Naive thymus-derived CD4-positive, alpha-beta T cell (primary cell): ENCODE data around the gene CDC42BPB. TPM values are rescaled to one million over a fixed set of nuclear protein-coding genes. Genes with fewer than 3 reads are reported as not detected.

Experiments
- ATAC-seq: fragments of 150-1000 bp; cut with Tn5 transposase; 2 replicates; pipeline ENCODE4 v1.10.0; 2021; ENCODE audit warnings: mild to moderate bottlenecking, moderate library complexity
- CTCF ChIA-PET: fragments of 350-600 bp; sonication (Branson Sonifier 250); formaldehyde crosslinking; loops from one replicate; lab custom pipeline; 2021; ENCODE audit warnings: antibody characterized with exemption; lab: Charles Lee
- POLR2A ChIA-PET: fragments of 350-600 bp; sonication (Branson Sonifier 250); formaldehyde crosslinking; loops from one replicate; lab custom pipeline; 2021; ENCODE audit warnings: antibody characterized with exemption, inconsistent platforms; lab: Charles Lee
- DNase-seq, 9 donors: peaks; one replicate each; pipeline versions ENCODE4 v3.0.0 to v3.0.0-alpha.2; 2020 to 2022; ENCODE audit warnings: mixed read lengths in 1 of 9
- H3K27ac ChIP-seq: one replicate; pipeline ENCODE4 v1.7.0; 2013; ENCODE audit warnings: mild to moderate bottlenecking, low read depth, low read length, moderate library complexity
- H3K27me3 ChIP-seq, 2 donors: one replicate each; pipeline ENCODE4 v1.7.0; 2013; ENCODE audit warnings: low read length in 2 of 2, mild to moderate bottlenecking in 2 of 2, moderate library complexity in 2 of 2; ENCODE audit not compliant: control insufficient read depth in 2 of 2, insufficient read depth in 2 of 2
- H3K36me3 ChIP-seq, 3 experiments: 1 replicate in 2 of 3; 2 replicates in 1 of 3; pipeline ENCODE4 v1.7.0; 2013; ENCODE audit warnings: low read length in 3 of 3, mild to moderate bottlenecking in 3 of 3, moderate library complexity in 1 of 3; ENCODE audit not compliant: insufficient read depth in 3 of 3, control insufficient read depth in 2 of 3
- H3K4me1 ChIP-seq, 2 donors: one replicate each; pipeline ENCODE4 v1.7.0; 2013; ENCODE audit warnings: low read length in 2 of 2, mild to moderate bottlenecking in 2 of 2, moderate library complexity in 1 of 2; ENCODE audit not compliant: control insufficient read depth in 2 of 2, insufficient read depth in 2 of 2
- H3K4me3 ChIP-seq: 2 replicates; pipeline ENCODE4 v1.7.0; 2013; ENCODE audit warnings: mild to moderate bottlenecking, low read length
- H3K9me3 ChIP-seq, 3 experiments: 1 replicate in 2 of 3; 2 replicates in 1 of 3; pipeline ENCODE4 v1.7.0; 2013; ENCODE audit warnings: low read length in 3 of 3; ENCODE audit not compliant: control insufficient read depth in 2 of 3
- H3K27ac Mint-ChIP-seq, 9 donors: one replicate each; pipeline ENCODE4 v1.8.0; 2020 to 2022; ENCODE audit warnings: mixed read lengths in 9 of 9, mild to moderate bottlenecking in 8 of 9, moderate library complexity in 5 of 9, inconsistent platforms in 2 of 9
- H3K27me3 Mint-ChIP-seq, 5 donors: one replicate each; pipeline ENCODE4 v1.8.0; 2021 to 2022; ENCODE audit warnings: mixed read lengths in 5 of 5, mild to moderate bottlenecking in 1 of 5
- H3K36me3 Mint-ChIP-seq, 5 donors: one replicate each; pipeline ENCODE4 v1.8.0; 2020 to 2022; ENCODE audit warnings: mixed read lengths in 5 of 5, mild to moderate bottlenecking in 3 of 5, inconsistent platforms in 1 of 5
- H3K4me1 Mint-ChIP-seq, 7 donors: one replicate each; pipeline ENCODE4 v1.8.0; 2020 to 2022; ENCODE audit warnings: mixed read lengths in 7 of 7, mild to moderate bottlenecking in 3 of 7, inconsistent platforms in 1 of 7
- H3K4me3 Mint-ChIP-seq, 10 donors: one replicate each; pipeline ENCODE4 v1.8.0; 2020 to 2022; ENCODE audit warnings: mild to moderate bottlenecking in 10 of 10, mixed read lengths in 10 of 10, moderate library complexity in 6 of 10, inconsistent platforms in 2 of 10
- H3K9me3 Mint-ChIP-seq, 11 donors: one replicate each; pipeline ENCODE4 v1.8.0; 2020 to 2022; ENCODE audit warnings: mixed read lengths in 11 of 11, mild to moderate bottlenecking in 4 of 11, inconsistent platforms in 1 of 11, moderate library complexity in 1 of 11
- intact Hi-C, 2 donors: fragments of 100-400 bp; cut with micrococcal nuclease; formaldehyde crosslinking; loops; one replicate each; pipeline ENCODE4 v1.15.1; 2023
- polyA plus RNA-seq, 2 donors: library from polyadenylated mRNA; unstranded; fragments of 300-500 nt; fragmentation: Illumina TruSeq; gene quantifications; one replicate each; pipeline ENCODE4 v1.2.3, GENCODE V29; 2021
- total RNA-seq, 6 experiments: library from RNA in 5 of 6; stranded (reverse) in 5 of 6; gene quantifications; 1 replicate in 5 of 6; 2 replicates in 1 of 6; pipeline ENCODE4 v1.2.3 and lab custom pipeline; 2021 to 2026

The CDC42BPB gene
- total and polyA plus RNA-seq, 7 experiments from 2014 or later = 0.34 to 16.0 (median 4.8) TPM

GRCh38 chr14:103043257-103044015, 13.9 kb downstream of the CDC42BPB start:
- Histone ChIP-seq H3K36me3 (no peaks in the 10 kb centered on the region), H3K4me3 (no peak overlapping the region), H3K27me3 (no peaks in the 10 kb centered on the region), H3K4me1 (no peaks in the 10 kb centered on the region), H3K9me3 (no peaks in the 10 kb centered on the region), H3K27ac (no peak overlapping the region)
- ATAC-seq (no peak), DNase-seq (no peak)
- Mint-ChIP-seq H3K36me3 (peaks cover 0 to 28% (median 14%) of the 10 kb centered on the region in 5 donors), H3K4me1 (peaks cover 0 to 13% (median 8%) of the 10 kb centered on the region in 7 donors), H3K9me3 (peaks cover 0 to 12% (median 5%) of the 10 kb centered on the region in 11 donors), H3K27me3 (peaks cover 7 to 18% (median 14%) of the 10 kb centered on the region in 5 donors), H3K4me3 (no peak overlapping the region), H3K27ac (no peak overlapping the region)
- ChIA-PET CTCF (no interaction called here), POLR2A (interaction anchor here (0.6 kb wide), 1 partner anchor 348 kb away, joined by 4 read pairs; no protein-coding TSS in a partner anchor)
- intact Hi-C loops = no loop called here

DNA sequence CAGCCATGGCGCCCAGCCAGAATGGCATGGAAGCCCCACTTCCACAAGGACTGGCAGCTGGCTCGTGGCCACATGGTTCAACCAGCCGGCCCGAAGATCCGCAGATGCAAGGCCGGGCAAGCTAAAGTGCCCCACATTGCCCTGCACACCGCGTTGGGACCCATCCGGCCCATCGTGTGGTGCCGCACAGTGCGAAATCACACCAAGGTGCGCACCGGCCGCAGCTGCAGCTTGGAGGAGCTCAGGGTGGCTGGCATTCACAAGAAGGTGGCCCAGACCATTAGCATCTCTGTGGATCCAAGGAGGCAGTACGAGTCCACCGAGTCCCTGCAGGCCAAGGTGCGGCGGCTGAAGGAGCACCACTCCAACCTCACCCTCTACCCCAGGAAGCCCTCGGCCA, 15.9 kb downstream of the CDC42BPB start:
- Mint-ChIP-seq H3K4me3 (no peak overlapping the region), H3K27me3 (peaks cover 7 to 18% (median 14%) of the 10 kb centered on the region in 5 donors), H3K4me1 (peaks cover 0 to 13% (median 8%) of the 10 kb centered on the region in 7 donors), H3K36me3 (peaks cover 0 to 28% (median 14%) of the 10 kb centered on the region in 5 donors), H3K27ac (no peak overlapping the region), H3K9me3 (peaks cover 0 to 12% (median 5%) of the 10 kb centered on the region in 11 donors)
- intact Hi-C loops = no loop called here
- ChIA-PET POLR2A (no interaction called here), CTCF (no interaction called here)
- Histone ChIP-seq H3K27ac (no peak overlapping the region), H3K4me3 (no peak overlapping the region), H3K4me1 (no peaks in the 10 kb centered on the region), H3K36me3 (no peaks in the 10 kb centered on the region), H3K9me3 (no peaks in the 10 kb centered on the region), H3K27me3 (no peaks in the 10 kb centered on the region)
- no peak for DNase-seq
- no peak for ATAC-seq

DNA sequence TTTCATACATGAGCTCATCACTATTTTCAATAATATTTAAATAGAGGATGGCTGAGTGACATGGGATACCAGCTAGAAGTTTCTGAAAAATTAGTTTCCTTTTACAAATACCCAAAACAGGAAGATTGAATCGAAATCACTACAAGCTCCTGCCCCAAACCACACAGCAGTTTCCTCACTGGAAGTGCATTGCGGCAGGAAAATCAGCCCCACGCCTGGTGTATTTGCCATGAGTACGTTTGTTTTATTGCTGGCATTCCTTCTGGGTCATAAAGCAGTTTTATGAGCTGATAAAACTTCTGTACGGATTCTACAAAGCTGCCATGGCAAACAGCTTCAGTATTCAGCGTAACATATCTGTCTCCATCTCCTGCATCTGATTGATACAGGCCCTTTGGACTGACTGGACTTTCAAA, 23.7 kb downstream of the CDC42BPB start:
- Mint-ChIP-seq H3K4me1 (no peaks in the 10 kb centered on the region), H3K27ac (no peak overlapping the region), H3K36me3 (no peaks in the 10 kb centered on the region), H3K27me3 (no peaks in the 10 kb centered on the region), H3K4me3 (no peak overlapping the region), H3K9me3 (no peaks in the 10 kb centered on the region)
- Histone ChIP-seq H3K4me3 (no peak overlapping the region), H3K36me3 (no peaks in the 10 kb centered on the region), H3K27me3 (no peaks in the 10 kb centered on the region), H3K27ac (no peak overlapping the region), H3K9me3 (no peaks in the 10 kb centered on the region), H3K4me1 (no peaks in the 10 kb centered on the region)
- CTCF ChIA-PET = no interaction called here
- no peak for ATAC-seq
- intact Hi-C loops = no loop called here
- POLR2A ChIA-PET = no interaction called here
- no peak for DNase-seq

DNA sequence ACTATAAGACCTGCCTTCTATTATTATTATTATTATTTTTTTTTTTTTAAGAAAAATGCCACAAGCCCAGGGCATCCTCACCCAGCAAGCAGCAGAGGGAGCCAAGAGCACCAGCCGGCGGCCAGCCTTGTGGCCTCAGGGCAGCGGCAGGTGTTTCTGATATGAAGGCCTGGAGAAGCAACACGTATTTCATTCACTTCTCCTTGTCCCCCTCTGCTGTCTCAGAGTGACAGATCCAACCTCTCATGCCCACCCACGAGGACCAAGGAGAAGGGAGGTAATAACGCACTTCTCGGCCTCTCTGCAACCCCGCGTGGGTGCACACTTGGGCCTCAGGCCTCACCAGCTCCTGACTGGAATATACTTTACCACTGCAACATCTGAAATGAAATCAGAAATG, 25.4 kb downstream of the CDC42BPB start:
- Mint-ChIP-seq H3K4me1 (no peaks in the 10 kb centered on the region), H3K4me3 (no peak overlapping the region), H3K36me3 (peaks cover 0 to 1% (median under 1%) of the 10 kb centered on the region in 5 donors), H3K9me3 (peaks cover 0 to 2% (median under 1%) of the 10 kb centered on the region in 11 donors), H3K27ac (no peak overlapping the region), H3K27me3 (peaks cover 0 to 4% (median 0%) of the 10 kb centered on the region in 5 donors)
- POLR2A ChIA-PET = interaction anchor here (0.6 kb wide), 1 partner anchor 130 kb away, joined by 4 read pairs; no protein-coding TSS in a partner anchor
- H3K4me1 ChIP-seq = no peaks in the 10 kb centered on the region
- no peaks in the 10 kb centered on the region for H3K36me3 ChIP-seq
- H3K4me3 ChIP-seq = no peak overlapping the region
- DNase-seq (no peak), ATAC-seq (no peak)
- no peak overlapping the region for H3K27ac ChIP-seq
- H3K27me3 ChIP-seq = no peaks in the 10 kb centered on the region
- H3K9me3 ChIP-seq = no peaks in the 10 kb centered on the region
- intact Hi-C loops = no loop called here
- CTCF ChIA-PET = no interaction called here

DNA sequence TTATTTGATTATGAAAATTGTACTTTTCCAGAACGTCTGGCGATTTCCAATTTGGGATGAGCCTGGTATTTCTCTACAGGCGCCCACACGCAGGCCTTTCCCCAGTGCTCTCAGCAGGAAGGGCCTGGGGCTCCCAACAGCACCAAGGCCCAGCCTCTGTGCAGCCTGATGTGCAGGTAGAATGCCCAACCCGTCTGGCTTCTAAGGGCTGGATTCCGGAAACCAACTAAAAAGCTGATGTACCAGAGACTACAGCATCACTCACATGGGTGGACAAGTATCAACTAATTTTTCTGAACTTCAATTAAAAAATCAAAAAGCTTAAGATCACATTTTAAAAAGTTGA, 25.8 kb downstream of the CDC42BPB start:
- POLR2A ChIA-PET = no interaction called here

GRCh38 chr14:103030741-103031565, 26.4 kb downstream of the CDC42BPB start:
- H3K4me3 Mint-ChIP-seq = no peak overlapping the region
- H3K36me3 ChIP-seq = no peaks in the 10 kb centered on the region
- peaks cover 0 to 4% (median 3%) of the 10 kb centered on the region in 5 donors for H3K36me3 Mint-ChIP-seq
- H3K27ac Mint-ChIP-seq = peak overlapping the region in 1 of 9 donors; percentile 63
- no peak overlapping the region for H3K27ac ChIP-seq
- no peak overlapping the region for H3K4me3 ChIP-seq
- intact Hi-C loops = no loop called here
- ChIA-PET POLR2A (interaction anchor here (0.6 kb wide), 1 partner anchor 100 kb away, joined by 3 read pairs; no protein-coding TSS in a partner anchor), CTCF (no interaction called here)
- H3K4me1 ChIP-seq = no peaks in the 10 kb centered on the region
- H3K9me3 Mint-ChIP-seq = peaks cover 0 to 7% (median 3%) of the 10 kb centered on the region in 11 donors
- ATAC-seq (no peak), DNase-seq (no peak)
- H3K27me3 Mint-ChIP-seq = peaks cover 0 to 6% (median 0%) of the 10 kb centered on the region in 5 donors
- no peaks in the 10 kb centered on the region for H3K27me3 ChIP-seq
- no peaks in the 10 kb centered on the region for H3K4me1 Mint-ChIP-seq
- H3K9me3 ChIP-seq = no peaks in the 10 kb centered on the region

More for the DNA sequence above, 25.8 kb downstream of the CDC42BPB start:
- Histone ChIP-seq H3K27me3 (no peaks in the 10 kb centered on the region), H3K36me3 (no peaks in the 10 kb centered on the region), H3K4me3 (no peak overlapping the region), H3K27ac (no peak overlapping the region), H3K9me3 (no peaks in the 10 kb centered on the region), H3K4me1 (no peaks in the 10 kb centered on the region)
- Mint-ChIP-seq H3K4me3 (no peak overlapping the region), H3K9me3 (peaks cover 0 to 5% (median 2%) of the 10 kb centered on the region in 11 donors), H3K27ac (no peak overlapping the region), H3K27me3 (peaks cover 0 to 6% (median 0%) of the 10 kb centered on the region in 5 donors), H3K4me1 (no peaks in the 10 kb centered on the region), H3K36me3 (peaks cover 0 to 4% (median 3%) of the 10 kb centered on the region in 5 donors)
- intact Hi-C loops = no loop called here
- DNase-seq (no peak), ATAC-seq (no peak)
- CTCF ChIA-PET = no interaction called here
